Ovary (tissue), 3 donors: ENCODE data around the gene RDH12.

Experiments
- CTCF ChIP-seq, 3 donors: fragments of 450-650 bp in 2 of 3; fragments of 200-600 bp in 1 of 3; IDR thresholded peaks; one replicate each; pipeline versions ENCODE4 v1.5.1 to v1.8.0; 2016 to 2022; ENCODE audit warnings: antibody characterized with exemption in 3 of 3, mild to moderate bottlenecking in 1 of 3
- EP300 ChIP-seq: sonication (generic); formaldehyde crosslinking; IDR thresholded peaks from one replicate; pipeline ENCODE4 v1.6.1; 2017; ENCODE audit warnings: antibody characterized with exemption
- donor health status: DM: no; HTN: no; CAD: no.

- no peak for TF ChIP-seq CTCF (IDR thresholded peaks at IDR 0.05)
- TF ChIP-seq EP300, result no peak
Measured at GRCh38 chr14:67776653-67777322, 75.1 kb downstream of the RDH12 start.
